ENCODE data around the gene ARL16.

The ARL16 gene

GRCh38 chr17:81716674-81716996 lies 33.0 kb upstream of the ARL16 start:
- Histone ChIP-seq H3K27me3 (replicated peaks; ENCODE audit: control insufficient read depth, insufficient read depth, low read length) (no peaks in the 10 kb centered on the region), H3K4me3 (replicated peaks; ENCODE audit: low read depth, low read length) (no peak overlapping the region), H3K36me3 (ENCODE audit: control insufficient read depth, insufficient read depth, low read length) (peaks cover 4% of the 10 kb centered on the region)
- TF ChIP-seq CTCF (IDR thresholded peaks at IDR 0.05; ENCODE audit: insufficient read depth, low read length, poor library complexity, severe bottlenecking) = no peak
- no peak for DNase-seq (ENCODE audit: extremely low read depth, insufficient read length)

- no peak for DNase-seq (ENCODE audit: extremely low read depth, insufficient read length)
- Histone ChIP-seq H3K27me3 (replicated peaks; ENCODE audit: control insufficient read depth, insufficient read depth, low read length) (no peaks in the 10 kb centered on the region), H3K4me3 (replicated peaks; ENCODE audit: low read depth, low read length) (no peak overlapping the region), H3K36me3 (ENCODE audit: control insufficient read depth, insufficient read depth, low read length) (peaks cover 4% of the 10 kb centered on the region)
- TF ChIP-seq CTCF (IDR thresholded peaks at IDR 0.05; ENCODE audit: insufficient read depth, low read length, poor library complexity, severe bottlenecking) = no peak
Observed at GRCh38 chr17:81715872-81716673, 32.5 kb upstream of the ARL16 start.

- Histone ChIP-seq H3K27me3 (replicated peaks; ENCODE audit: control insufficient read depth, insufficient read depth, low read length) (no peaks in the 10 kb centered on the region), H3K4me3 (replicated peaks; ENCODE audit: low read depth, low read length) (no peak overlapping the region), H3K36me3 (ENCODE audit: control insufficient read depth, insufficient read depth, low read length) (peaks cover 4% of the 10 kb centered on the region)
- no peak for DNase-seq (ENCODE audit: extremely low read depth, insufficient read length)
- no peak for TF ChIP-seq CTCF (IDR thresholded peaks at IDR 0.05; ENCODE audit: insufficient read depth, low read length, poor library complexity, severe bottlenecking)
Observed at GRCh38 chr17:81715107-81715871, 31.7 kb upstream of the ARL16 start.

- Histone ChIP-seq H3K36me3 (ENCODE audit: control insufficient read depth, insufficient read depth, low read length) (peaks cover 4% of the 10 kb centered on the region), H3K4me3 (replicated peaks; ENCODE audit: low read depth, low read length) (no peak overlapping the region), H3K27me3 (replicated peaks; ENCODE audit: control insufficient read depth, insufficient read depth, low read length) (no peaks in the 10 kb centered on the region)
- TF ChIP-seq CTCF (IDR thresholded peaks at IDR 0.05; ENCODE audit: insufficient read depth, low read length, poor library complexity, severe bottlenecking) = no peak
- no peak for DNase-seq (ENCODE audit: extremely low read depth, insufficient read length)
Observed at GRCh38 chr17:81714412-81715106, 31.0 kb upstream of the ARL16 start.

GRCh38 chr17:81713556-81714411 lies 30.2 kb upstream of the ARL16 start:
- H3K27me3 ChIP-seq (replicated peaks; ENCODE audit: control insufficient read depth, insufficient read depth, low read length) = no peaks in the 10 kb centered on the region
- peaks cover 4% of the 10 kb centered on the region for H3K36me3 ChIP-seq (ENCODE audit: control insufficient read depth, insufficient read depth, low read length)
- peak; percentile 19 for DNase-seq (ENCODE audit: extremely low read depth, insufficient read length)
- TF ChIP-seq CTCF (IDR thresholded peaks at IDR 0.05; ENCODE audit: insufficient read depth, low read length, poor library complexity, severe bottlenecking) = no peak
- H3K4me3 ChIP-seq (replicated peaks; ENCODE audit: low read depth, low read length) = peak overlapping the region; percentile 77; the same call in 1 of the 2 replicates
